GM21576 (cell line): Measurements from ENCODE around the gene FBP1.
A peak's percentile ranks its signal among the peaks of the same experiment; 100 is the strongest.
"Not testable (repeated sequence)": the region's sequence is repeated elsewhere in the genome, so short reads cannot be mapped to it uniquely, and the experiment has no call there.

Experiments
- ATAC-seq: cut with Tn5 transposase; IDR thresholded peaks from one replicate; pipeline ENCODE4 v1.9.1; 2021; ENCODE audit warnings: mild to moderate bottlenecking, moderate library complexity; ENCODE audit not compliant: unreplicated experiment

Gene FBP1

GRCh38 chr9:94623253-94623652 lies 16.1 kb downstream of the FBP1 start:
- ATAC-seq: no peak

- ATAC-seq: no peak
These were observed 17.1 kb downstream of the FBP1 start for GRCh38 chr9:94622087-94622800.

- ATAC-seq: no peak
These were observed 20.3 kb downstream of the FBP1 start for GRCh38 chr9:94619026-94619425.

- no peak for ATAC-seq
These were observed 26.3 kb downstream of the FBP1 start for GRCh38 chr9:94613003-94613402.

- ATAC-seq: no peak
These were observed 27.2 kb downstream of the FBP1 start for GRCh38 chr9:94612071-94612470.

GRCh38 chr9:94611638-94612068 lies 27.7 kb downstream of the FBP1 start:
- ATAC-seq: no peak

GRCh38 chr9:94610181-94610606 lies 29.1 kb downstream of the FBP1 start:
- no peak for ATAC-seq

GRCh38 chr9:94607423-94607691 lies 32.0 kb downstream of the FBP1 start:
- no peak for ATAC-seq

- ATAC-seq: no peak
These were observed 32.5 kb downstream of the FBP1 start for GRCh38 chr9:94606646-94607422.

- ATAC-seq: peak; percentile 55
These were observed 35.8 kb downstream of the FBP1 start for GRCh38 chr9:94603259-94604160.

GRCh38 chr9:94602666-94603065 lies 36.7 kb downstream of the FBP1 start:
- no peak for ATAC-seq

GRCh38 chr9:94600715-94601114 lies 38.6 kb downstream of the FBP1 start:
- ATAC-seq: no peak

- ATAC-seq: no peak
These were observed 39.1 kb downstream of the FBP1 start for GRCh38 chr9:94600258-94600657.

- no peak for ATAC-seq
These were observed 40.2 kb downstream of the FBP1 start for GRCh38 chr9:94599102-94599501.

- ATAC-seq: no peak
These were observed 45.6 kb downstream of the FBP1 start, which contains the start of gene FBP2 for GRCh38 chr9:94593459-94594345. Gene FBP2 (minus strand): TSS chr9:94593824. CDS start chr9:94593726, 98 bp downstream.

- not testable (repeated sequence) for ATAC-seq
These were observed 46.6 kb downstream of the FBP1 start for GRCh38 chr9:94592683-94593082.

- ATAC-seq: no peak
These were observed 47.4 kb downstream of the FBP1 start for GRCh38 chr9:94591876-94592275.

- not testable (repeated sequence) for ATAC-seq
These were observed 48.2 kb downstream of the FBP1 start for GRCh38 chr9:94591046-94591545.

GRCh38 chr9:94588681-94589080 lies 50.6 kb downstream of the FBP1 start:
- ATAC-seq: no peak

GRCh38 chr9:94586814-94587213 lies 52.5 kb downstream of the FBP1 start:
- ATAC-seq: no peak
